Effector memory CD8-positive, alpha-beta T cell (primary cell): ENCODE results near the gene DAB2IP.
A peak's percentile ranks its signal among the peaks of the same experiment; 100 is the strongest.

ENCODE experiments used
- ATAC-seq: fragments of 150-1000 bp; cut with Tn5 transposase; replicated peaks from 2 replicates; pipeline ENCODE4 v1.10.0; 2021; ENCODE audit warnings: mild to moderate bottlenecking, moderate library complexity
- DNase-seq, 3 experiments: peaks; one replicate each; pipeline ENCODE4 v3.0.0; 2021
- H3K27ac Mint-ChIP-seq, 2 donors: one replicate each; pipeline ENCODE4 v1.8.0; 2022; ENCODE audit warnings: mild to moderate bottlenecking in 2 of 2, mixed read lengths in 2 of 2, moderate library complexity in 2 of 2
- H3K27me3 Mint-ChIP-seq, 2 donors: one replicate each; pipeline ENCODE4 v1.8.0; 2022; ENCODE audit warnings: mixed read lengths in 2 of 2
- H3K36me3 Mint-ChIP-seq: one replicate; pipeline ENCODE4 v1.8.0; 2022; ENCODE audit warnings: mild to moderate bottlenecking, moderate library complexity, mixed read lengths; ENCODE audit not compliant: insufficient read depth
- H3K4me1 Mint-ChIP-seq, 2 donors: one replicate each; pipeline ENCODE4 v1.8.0; 2022; ENCODE audit warnings: low read depth in 2 of 2, mixed read lengths in 2 of 2
- H3K4me3 Mint-ChIP-seq, 2 donors: one replicate each; pipeline ENCODE4 v1.8.0; 2022; ENCODE audit warnings: mild to moderate bottlenecking in 2 of 2, mixed read lengths in 2 of 2, moderate library complexity in 2 of 2
- H3K9me3 Mint-ChIP-seq, 2 donors: one replicate each; pipeline ENCODE4 v1.8.0; 2022; ENCODE audit warnings: mixed read lengths in 2 of 2

DAB2IP gene

GRCh38 chr9:121814594-121814993, 163.2 kb downstream of the DAB2IP start:
- no peaks in the 10 kb centered on the region for H3K9me3 Mint-ChIP-seq
- no peak overlapping the region for H3K4me3 Mint-ChIP-seq
- H3K4me1 Mint-ChIP-seq = no peaks in the 10 kb centered on the region
- ATAC-seq (no peak), DNase-seq (no peak)
- no peaks in the 10 kb centered on the region for H3K27me3 Mint-ChIP-seq
- H3K36me3 Mint-ChIP-seq = no peaks in the 10 kb centered on the region
- H3K27ac Mint-ChIP-seq = no peak overlapping the region

GRCh38 chr9:121815084-121815483, 163.7 kb downstream of the DAB2IP start:
- Mint-ChIP-seq H3K36me3 (no peaks in the 10 kb centered on the region), H3K4me1 (no peaks in the 10 kb centered on the region), H3K27me3 (no peaks in the 10 kb centered on the region), H3K27ac (no peak overlapping the region), H3K4me3 (no peak overlapping the region), H3K9me3 (no peaks in the 10 kb centered on the region)
- ATAC-seq (no peak), DNase-seq (no peak)

GRCh38 chr9:121815546-121816448, 164.4 kb downstream of the DAB2IP start:
- no peaks in the 10 kb centered on the region for H3K9me3 Mint-ChIP-seq
- no peaks in the 10 kb centered on the region for H3K27me3 Mint-ChIP-seq
- no peaks in the 10 kb centered on the region for H3K36me3 Mint-ChIP-seq
- H3K4me1 Mint-ChIP-seq = no peaks in the 10 kb centered on the region
- ATAC-seq (no peak), DNase-seq (no peak)
- H3K4me3 Mint-ChIP-seq = no peak overlapping the region
- H3K27ac Mint-ChIP-seq = no peak overlapping the region

- no peaks in the 10 kb centered on the region for H3K9me3 Mint-ChIP-seq
- H3K4me3 Mint-ChIP-seq = no peak overlapping the region
- no peaks in the 10 kb centered on the region for H3K27me3 Mint-ChIP-seq
- no peaks in the 10 kb centered on the region for H3K36me3 Mint-ChIP-seq
- H3K27ac Mint-ChIP-seq = no peak overlapping the region
- H3K4me1 Mint-ChIP-seq = no peaks in the 10 kb centered on the region
- DNase-seq (no peak), ATAC-seq (no peak)
Observed at GRCh38 chr9:121816449-121816817, 165.0 kb downstream of the DAB2IP start.

GRCh38 chr9:121816845-121817450, 165.5 kb downstream of the DAB2IP start:
- no peak overlapping the region for H3K27ac Mint-ChIP-seq
- H3K36me3 Mint-ChIP-seq = no peaks in the 10 kb centered on the region
- no peak for ATAC-seq

GRCh38 chr9:121817476-121817875, 166.0 kb downstream of the DAB2IP start:
- no peaks in the 10 kb centered on the region for H3K27me3 Mint-ChIP-seq
- no peak overlapping the region for H3K27ac Mint-ChIP-seq
- ATAC-seq (no peak), DNase-seq (no peak)
- no peaks in the 10 kb centered on the region for H3K36me3 Mint-ChIP-seq
- H3K4me1 Mint-ChIP-seq = peaks cover 5 to 8% of the 10 kb centered on the region in 2 donors
- H3K9me3 Mint-ChIP-seq = no peaks in the 10 kb centered on the region
- no peak overlapping the region for H3K4me3 Mint-ChIP-seq

More at GRCh38 chr9:121816845-121817450, 165.5 kb downstream of the DAB2IP start:
- no peak for DNase-seq
- Mint-ChIP-seq H3K27me3 (no peaks in the 10 kb centered on the region), H3K4me1 (peaks cover under 1 to 3% of the 10 kb centered on the region in 2 donors), H3K9me3 (no peaks in the 10 kb centered on the region), H3K4me3 (no peak overlapping the region)

- H3K4me3 Mint-ChIP-seq = no peak overlapping the region
- H3K27ac Mint-ChIP-seq = peak overlapping the region in 1 of 2 donors; percentile 13
- DNase-seq (no peak), ATAC-seq (no peak)
- H3K36me3 Mint-ChIP-seq = no peaks in the 10 kb centered on the region
- H3K9me3 Mint-ChIP-seq = no peaks in the 10 kb centered on the region
- no peaks in the 10 kb centered on the region for H3K27me3 Mint-ChIP-seq
- H3K4me1 Mint-ChIP-seq = peaks cover 5 to 8% of the 10 kb centered on the region in 2 donors
Observed at GRCh38 chr9:121818016-121818661, 166.7 kb downstream of the DAB2IP start.

GRCh38 chr9:121818841-121819427, 167.5 kb downstream of the DAB2IP start:
- H3K27me3 Mint-ChIP-seq = no peaks in the 10 kb centered on the region
- H3K9me3 Mint-ChIP-seq = no peaks in the 10 kb centered on the region
- H3K4me1 Mint-ChIP-seq = peaks cover 5 to 8% of the 10 kb centered on the region in 2 donors
- ATAC-seq = no peak
- peak overlapping the region in 1 of 2 donors; percentile 13 for H3K27ac Mint-ChIP-seq
- no peak for DNase-seq
- H3K4me3 Mint-ChIP-seq = no peak overlapping the region
- H3K36me3 Mint-ChIP-seq = no peaks in the 10 kb centered on the region

- no peaks in the 10 kb centered on the region for H3K27me3 Mint-ChIP-seq
- ATAC-seq = no peak
- no peak for DNase-seq
- no peaks in the 10 kb centered on the region for H3K36me3 Mint-ChIP-seq
- no peak overlapping the region for H3K27ac Mint-ChIP-seq
- H3K9me3 Mint-ChIP-seq = no peaks in the 10 kb centered on the region
- peaks cover 5 to 8% of the 10 kb centered on the region in 2 donors for H3K4me1 Mint-ChIP-seq
- H3K4me3 Mint-ChIP-seq = no peak overlapping the region
Observed at GRCh38 chr9:121819428-121820231, 168.2 kb downstream of the DAB2IP start.

GRCh38 chr9:121820286-121821005, 169.0 kb downstream of the DAB2IP start:
- no peaks in the 10 kb centered on the region for H3K36me3 Mint-ChIP-seq
- no peak for ATAC-seq

GRCh38 chr9:121821326-121821725, 169.9 kb downstream of the DAB2IP start:
- no peaks in the 10 kb centered on the region for H3K36me3 Mint-ChIP-seq
- H3K27ac Mint-ChIP-seq = peak overlapping the region in 1 of 2 donors; percentile 77
- no peaks in the 10 kb centered on the region for H3K9me3 Mint-ChIP-seq
- DNase-seq (no peak), ATAC-seq (no peak)
- no peaks in the 10 kb centered on the region for H3K27me3 Mint-ChIP-seq
- H3K4me1 Mint-ChIP-seq = peaks cover 5 to 8% of the 10 kb centered on the region in 2 donors
- H3K4me3 Mint-ChIP-seq = no peak overlapping the region

More at GRCh38 chr9:121820286-121821005, 169.0 kb downstream of the DAB2IP start:
- Mint-ChIP-seq H3K4me3 (no peak overlapping the region), H3K27me3 (no peaks in the 10 kb centered on the region), H3K9me3 (no peaks in the 10 kb centered on the region), H3K4me1 (peaks cover 5 to 8% of the 10 kb centered on the region in 2 donors), H3K27ac (no peak overlapping the region)
- DNase-seq = no peak
